K562 (cell line): ENCODE data around the gene OTC. TPM values are rescaled to one million over a fixed set of nuclear protein-coding genes. Genes with fewer than 3 reads are reported as not detected.

Source experiments
- ATAC-seq: fragments of 200-7000 bp; cut with Tn5 transposase; 3 replicates; pipeline ENCODE4 v1.9.1; 2020; ENCODE audit warnings: moderate library complexity
- BruUV-seq: library from RNA; stranded (reverse); fragments of 400-500 nt; replicated peaks from 2 replicates; lab custom pipeline; 2021; lab: Mats Ljungman, UMichigan
- CTCF ChIA-PET: fragments of 300-600 bp; formaldehyde crosslinking; extraction: SDS; loops from one replicate; lab custom pipeline; 2021; ENCODE audit warnings: low intra/inter-chr PET ratio; lab: Yijun Ruan, JAX
- POLR2A ChIA-PET: fragments of 300-600, 350-650 bp; sonication (Branson Sonifier 250); formaldehyde crosslinking; extraction: SDS; loops from one replicate; lab custom pipeline; 2021; ENCODE audit warnings: antibody characterized with exemption, inconsistent platforms; lab: Yijun Ruan, JAX
- DNase-seq, 4 experiments: peaks; one replicate each; pipeline versions ENCODE4 v3.0.0 to v3.0.0-alpha.2; 2011 to 2018; ENCODE audit warnings: low spot score in 3 of 4, mixed read lengths in 3 of 4; ENCODE audit errors: extremely low read depth in 1 of 4
- FAIRE-seq: peaks from 2 replicates; lab custom pipeline; 2011; peaks lifted over from hg19 to GRCh38; lab: Jason Lieb, UNC
- H2AFZ ChIP-seq: 2 replicates; pipeline ENCODE4 v1.6.0; 2011; ENCODE audit warnings: low read depth, low read length, control low read depth, inconsistent platforms
- H3K27ac ChIP-seq: fragments of 200-600 bp; 3 replicates; pipeline ENCODE4 v1.8.0; 2011; ENCODE audit warnings: low read depth, mild to moderate bottlenecking, control low read depth, inconsistent platforms, low read length, moderate library complexity, mixed read lengths; ENCODE audit errors: extremely low read depth
- H3K27me3 ChIP-seq, 2 experiments: fragments of 300-600 bp in 1 of 2; 2 replicates in 1 of 2; 3 replicates in 1 of 2; pipeline versions ENCODE4 v1.6.0 to v1.8.0; 2011; ENCODE audit warnings: inconsistent platforms in 2 of 2, low read length in 2 of 2, mild to moderate bottlenecking in 1 of 2, mixed read lengths in 1 of 2, moderate library complexity in 1 of 2; ENCODE audit not compliant: control insufficient read depth in 2 of 2, insufficient read depth in 2 of 2
- H3K36me3 ChIP-seq: fragments of 300-600 bp; 3 replicates; pipeline ENCODE4 v1.8.0; 2011; ENCODE audit warnings: mild to moderate bottlenecking, low read length, inconsistent platforms; ENCODE audit not compliant: control insufficient read depth, insufficient read depth
- H3K4me1 ChIP-seq, 2 experiments: fragments of 200-600 bp in 1 of 2; replicated peaks in 1 of 2; 2 replicates in 1 of 2; 3 replicates in 1 of 2; pipeline versions ENCODE4 v1.5.1 to v1.8.0; 2011; ENCODE audit warnings: inconsistent platforms in 2 of 2, low read length in 2 of 2, mild to moderate bottlenecking in 1 of 2, mixed read lengths in 1 of 2, moderate library complexity in 1 of 2; ENCODE audit not compliant: control insufficient read depth in 2 of 2, insufficient read depth in 2 of 2
- H3K4me2 ChIP-seq: 2 replicates; pipeline ENCODE4 v1.6.1; 2011; ENCODE audit warnings: low read length, control low read depth, inconsistent platforms, mixed read lengths; ENCODE audit not compliant: insufficient read depth
- H3K4me3 ChIP-seq: fragments of 200-600 bp; sonication (generic), shearing (Covaris generic); 2 replicates; pipeline ENCODE4 v1.5.1; 2016; ENCODE audit warnings: control low read depth, inconsistent platforms
- H3K79me2 ChIP-seq: fragments of 200-600 bp; 3 replicates; pipeline ENCODE4 v1.8.0; 2011; ENCODE audit warnings: low read length, inconsistent platforms; ENCODE audit not compliant: control insufficient read depth, insufficient read depth
- H3K9ac ChIP-seq, 2 experiments: 2 replicates each; pipeline versions ENCODE4 v1.6.0 to v1.6.1; 2011; ENCODE audit warnings: low read depth in 2 of 2, low read length in 2 of 2, control low read depth in 1 of 2, inconsistent platforms in 1 of 2, mild to moderate bottlenecking in 1 of 2, mixed read lengths in 1 of 2; ENCODE audit not compliant: insufficient read depth in 1 of 2
- H3K9me1 ChIP-seq: one replicate; pipeline ENCODE4 v1.6.0; 2011; ENCODE audit warnings: inconsistent platforms, mild to moderate bottlenecking, low read length, moderate library complexity; ENCODE audit not compliant: control insufficient read depth, insufficient read depth
- H3K9me3 ChIP-seq: replicated peaks from 2 replicates; pipeline ENCODE4 v1.5.1; 2011; ENCODE audit warnings: low read depth, low read length, inconsistent platforms; ENCODE audit not compliant: control insufficient read depth, insufficient read depth
- H4K20me1 ChIP-seq: replicated peaks from 2 replicates; pipeline ENCODE4 v1.6.1; 2011; ENCODE audit warnings: low read length, inconsistent platforms, mixed read lengths; ENCODE audit not compliant: control insufficient read depth, insufficient read depth
- ERF ChIP-seq: fragments of 450-650 bp; formaldehyde crosslinking; IDR thresholded peaks from 2 replicates; pipeline ENCODE4 v1.4.0; 2020; ENCODE audit warnings: mild to moderate bottlenecking, mixed read lengths
- MTA2 ChIP-seq: fragments of 450-650 bp; IDR thresholded peaks from 2 replicates; pipeline ENCODE4 v1.6.1; 2016; ENCODE audit warnings: low read depth
- NFIC ChIP-seq: fragments of 450-650 bp; IDR thresholded peaks from 2 replicates; pipeline ENCODE4 v1.6.1; 2017; ENCODE audit warnings: mild to moderate bottlenecking, inconsistent platforms
- NFIX ChIP-seq: fragments of 250-450 bp; sonication (Bioruptor Pico); IDR thresholded peaks from 2 replicates; pipeline ENCODE4 v1.4.0; 2020; ENCODE audit warnings: low read depth, mild to moderate bottlenecking, moderate library complexity
- PCBP1 ChIP-seq: fragments of 200-400 bp; formaldehyde crosslinking; IDR thresholded peaks from 2 replicates; pipeline ENCODE4 v1.6.1; 2018; ENCODE audit warnings: mild to moderate bottlenecking, low read depth, low read length; ENCODE audit not compliant: poor library complexity, severe bottlenecking
- ZNF609 ChIP-seq: sonication (generic); formaldehyde crosslinking; IDR thresholded peaks from 2 replicates; pipeline ENCODE4 v1.8.1; 2023; ENCODE audit warnings: missing genetic modification reagents, mild to moderate bottlenecking, borderline replicate concordance
- in situ Hi-C: fragments of 300-500 bp; cut with MboI; formaldehyde crosslinking; loops from 4 replicates; pipeline ENCODE4 v1.15.0; 2018; ENCODE audit warnings: inconsistent platforms, mixed read lengths
- intact Hi-C: fragments of 100-400 bp; cut with micrococcal nuclease; formaldehyde crosslinking; loops from 2 replicates; pipeline ENCODE4 v1.14.2; 2022
- polyA plus RNA-seq, 8 experiments: library from polyadenylated mRNA; depleted of rRNA in 4 of 8; stranded (reverse) in 5 of 8; unstranded in 3 of 8; fragments of >200 nt; fragmentation: Nextera tagmentation in 2 of 8; fragmentation: Illumina TruSeq in 1 of 8; extraction: Ambion mirVana in 2 of 8; extraction: Trizol in 1 of 8; gene quantifications; 2 replicates each; pipeline versions ENCODE4 v1.2.1 to v1.2.3, GENCODE V29; 2011 to 2014; ENCODE audit warnings: inconsistent platforms in 1 of 8, missing spikeins in 1 of 8
- total RNA-seq, 7 experiments: library from RNA; depleted of rRNA in 6 of 7; stranded (reverse); fragments of >200 nt in 6 of 7; fragmentation: Illumina TruSeq in 2 of 7; extraction: Trizol in 2 of 7; gene quantifications; 2 replicates each; pipeline versions ENCODE4 v1.2.1 to v1.2.3, GENCODE V29; 2011 to 2021; ENCODE audit warnings: low replicate concordance in 1 of 7

The OTC gene
- total and polyA plus RNA-seq, 9 of the 15 experiments (the other 6 are each of a cell fraction or from before 2014, with no cell fraction given): not detected

DNA sequence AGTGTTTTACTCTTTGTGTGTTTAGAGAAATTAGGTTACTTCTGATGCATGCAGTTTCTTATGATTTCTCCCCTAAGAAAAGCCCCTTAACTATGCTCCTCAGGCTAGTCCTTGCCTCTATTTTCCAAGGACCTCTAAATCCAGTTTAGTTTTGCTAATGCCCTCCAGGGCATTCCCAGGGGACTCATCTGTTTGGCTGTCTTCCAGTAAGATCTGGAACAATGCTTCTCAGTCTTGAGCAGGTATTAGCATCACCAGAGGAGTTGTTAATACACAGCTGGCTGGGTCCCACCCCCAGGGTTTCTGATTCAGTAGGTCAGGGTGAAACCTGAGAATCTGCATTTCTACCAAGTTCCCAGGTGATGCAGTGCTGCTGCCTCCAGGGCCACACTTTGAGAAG, 56.9 kb downstream of the OTC start (continued):
- TF ChIP-seq PCBP1: no peak

DNA sequence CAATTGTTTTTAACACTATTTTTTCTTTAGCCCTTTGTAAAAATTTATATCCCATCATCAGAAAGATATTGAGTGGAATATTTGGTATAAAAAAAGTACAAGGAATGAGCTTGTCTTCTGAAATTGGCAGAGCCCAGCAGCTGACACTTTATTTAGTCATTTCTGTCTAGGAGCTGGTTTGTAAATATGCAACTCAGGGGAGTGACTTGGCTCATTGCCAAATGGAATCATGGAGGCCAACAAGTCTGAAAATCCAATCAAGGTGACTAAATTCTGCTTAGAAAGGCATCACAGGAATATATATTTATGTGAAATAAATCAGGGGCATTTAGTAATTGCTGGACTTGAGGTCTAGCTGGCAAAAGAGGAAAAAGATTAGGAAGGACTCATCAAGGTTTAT, 74.4 kb downstream of the OTC start:
- Histone ChIP-seq H3K9ac (no peak overlapping the region), H3K4me1 (no peaks in the 10 kb centered on the region), H3K9me3 (no peaks in the 10 kb centered on the region), H3K36me3 (no peaks in the 10 kb centered on the region), H3K27ac (no peak overlapping the region), H3K4me3 (no peak overlapping the region), H3K79me2 (no peaks in the 10 kb centered on the region), H4K20me1 (no peaks in the 10 kb centered on the region), H2AFZ (no peak overlapping the region), H3K4me2 (no peak overlapping the region), H3K9me1 (no peaks in the 10 kb centered on the region), H3K27me3 (no peaks in the 10 kb centered on the region)
- ATAC-seq: no peak
- FAIRE-seq: no peak
- POLR2A ChIA-PET: no interaction called here
- DNase-seq: peak in 1 of 4 experiments; percentile 13
- no TSS peak for BruUV-seq
- intact Hi-C loops: no loop called here
- in situ Hi-C loops: no loop called here
- TF ChIP-seq ZNF609 (no peak), MTA2 (no peak), NFIX (CRISPR knock-in tag) (peak; percentile 84), NFIC (peak; percentile 95), ERF (CRISPR knock-in tag) (no peak)
- CTCF ChIA-PET: no interaction called here
